ENCODE data around the gene SLC35F4.

Gene SLC35F4

DNA sequence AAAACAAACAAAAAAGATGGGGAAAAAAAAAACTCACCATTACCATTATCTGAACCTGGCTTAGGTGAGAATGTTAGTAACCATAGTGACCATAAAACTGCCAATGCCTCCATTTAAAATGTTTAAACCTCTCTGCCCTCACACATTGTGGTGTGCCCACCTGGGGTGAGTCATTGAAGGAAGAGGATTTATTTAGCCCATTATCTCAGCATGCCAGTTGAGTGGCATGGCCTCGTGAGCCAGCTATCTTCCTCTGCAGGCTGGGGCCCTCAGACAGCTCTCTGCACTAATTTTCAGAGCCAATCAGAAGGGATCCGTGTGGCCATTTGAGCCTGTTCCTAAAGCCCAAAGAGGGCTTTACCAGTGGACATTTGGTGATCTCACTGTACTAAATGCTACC lies 290.4 kb downstream of the SLC35F4 start:
- ChIA-PET CTCF (interaction anchor here (0.8 kb wide), 1 partner anchor 35 kb away, joined by 3 read pairs; no protein-coding TSS in a partner anchor), POLR2A (no interaction called here)
- no peak for DNase-seq (ENCODE audit: extremely low spot score)
- TF ChIP-seq FOXM1 (IDR thresholded peaks at IDR 0.05; ENCODE audit: borderline replicate concordance) (no peak), BHLHE40 (IDR thresholded peaks at IDR 0.05; ENCODE audit: borderline replicate concordance) (no peak), SUZ12 (IDR thresholded peaks at IDR 0.05) (no peak), ELF4 (IDR thresholded peaks at IDR 0.05) (no peak), FOXA1 (IDR thresholded peaks at IDR 0.05) (no peak)

DNA sequence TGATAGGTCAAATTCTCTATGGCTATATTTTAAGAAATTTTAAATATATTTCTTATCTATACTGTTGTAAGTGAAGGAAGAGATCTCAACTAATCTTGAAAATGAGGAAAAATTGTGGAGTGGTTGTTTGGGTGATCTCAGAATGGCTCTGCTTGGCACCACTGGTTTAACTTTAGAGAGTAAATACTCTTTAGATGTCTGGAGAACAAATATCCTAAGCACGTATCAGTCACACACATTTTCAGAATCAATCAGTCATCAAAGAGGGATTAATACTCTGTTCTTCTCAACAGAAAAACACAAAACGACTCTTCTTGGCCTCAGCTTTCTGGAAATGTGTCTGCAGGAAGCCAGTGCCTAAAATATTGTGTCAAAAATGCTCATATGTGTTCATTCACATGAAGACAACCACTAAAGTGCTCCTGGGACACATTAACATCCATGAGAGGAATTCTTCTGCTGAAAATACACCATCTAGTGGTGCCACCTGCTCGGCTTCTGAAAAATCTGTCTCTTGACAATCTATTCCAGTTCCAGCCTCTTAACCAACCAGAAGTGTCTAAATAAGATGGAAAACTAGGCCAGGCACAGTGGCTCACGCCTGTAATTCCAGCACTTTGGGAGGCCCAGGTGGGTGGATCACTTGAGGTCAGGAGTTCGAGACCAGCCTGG lies 291.1 kb downstream of the SLC35F4 start:
- TF ChIP-seq ELF4 (IDR thresholded peaks at IDR 0.05): no peak
- no peak for TF ChIP-seq L3MBTL2 (conservative IDR thresholded peaks at IDR 0.05)
- no peak for TF ChIP-seq CTBP1 (IDR thresholded peaks at IDR 0.05; ENCODE audit: borderline replicate concordance)
- no peak for TF ChIP-seq FOXM1 (IDR thresholded peaks at IDR 0.05; ENCODE audit: borderline replicate concordance)
- TF ChIP-seq, protein P1, sequence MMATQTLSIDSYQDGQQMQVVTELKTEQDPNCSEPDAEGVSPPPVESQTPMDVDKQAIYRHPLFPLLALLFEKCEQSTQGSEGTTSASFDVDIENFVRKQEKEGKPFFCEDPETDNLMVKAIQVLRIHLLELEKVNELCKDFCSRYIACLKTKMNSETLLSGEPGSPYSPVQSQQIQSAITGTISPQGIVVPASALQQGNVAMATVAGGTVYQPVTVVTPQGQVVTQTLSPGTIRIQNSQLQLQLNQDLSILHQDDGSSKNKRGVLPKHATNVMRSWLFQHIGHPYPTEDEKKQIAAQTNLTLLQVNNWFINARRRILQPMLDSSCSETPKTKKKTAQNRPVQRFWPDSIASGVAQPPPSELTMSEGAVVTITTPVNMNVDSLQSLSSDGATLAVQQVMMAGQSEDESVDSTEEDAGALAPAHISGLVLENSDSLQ (IDR thresholded peaks at IDR 0.05): no peak
- no peak for TF ChIP-seq FOXA1 (IDR thresholded peaks at IDR 0.05)
- no peak for TF ChIP-seq NFRKB (IDR thresholded peaks at IDR 0.05)
- TF ChIP-seq BHLHE40 (IDR thresholded peaks at IDR 0.05; ENCODE audit: borderline replicate concordance): no peak
- TF ChIP-seq TARDBP (IDR thresholded peaks at IDR 0.05): no peak
- ChIA-PET CTCF (interaction anchor here (0.6 to 0.8 kb wide), 2 partner anchors 35 to 250 kb away, joined by 3 read pairs; no protein-coding TSS in a partner anchor), POLR2A (no interaction called here)
- DNase-seq (ENCODE audit: extremely low spot score): no peak

- CTCF ChIA-PET: no interaction called here
- TF ChIP-seq FOXA1 (IDR thresholded peaks at IDR 0.05) (no peak), FOXM1 (IDR thresholded peaks at IDR 0.05; ENCODE audit: borderline replicate concordance) (no peak)
- POLR2A ChIA-PET: no interaction called here
- DNase-seq (ENCODE audit: extremely low spot score): no peak
These were observed 292.7 kb downstream of the SLC35F4 start for GRCh38 chr14:57573173-57573572.

GRCh38 chr14:57568554-57568953 lies 297.3 kb downstream of the SLC35F4 start:
- ChIA-PET POLR2A (no interaction called here), CTCF (no interaction called here)
- DNase-seq (ENCODE audit: extremely low spot score): no peak

GRCh38 chr14:57567220-57567619 lies 298.7 kb downstream of the SLC35F4 start:
- ChIA-PET CTCF (no interaction called here), POLR2A (no interaction called here)
- DNase-seq (ENCODE audit: extremely low spot score): no peak
- TF ChIP-seq FOXM1 (IDR thresholded peaks at IDR 0.05; ENCODE audit: borderline replicate concordance) (no peak), LEF1 (IDR thresholded peaks at IDR 0.05; ENCODE audit: borderline replicate concordance) (no peak), SP1 (IDR thresholded peaks at IDR 0.05) (no peak), L3MBTL2 (conservative IDR thresholded peaks at IDR 0.05) (no peak)

More at GRCh38 chr14:57568554-57568953, 297.3 kb downstream of the SLC35F4 start:
- TF ChIP-seq L3MBTL2 (conservative IDR thresholded peaks at IDR 0.05) (no peak), LEF1 (IDR thresholded peaks at IDR 0.05; ENCODE audit: borderline replicate concordance) (no peak), CTBP1 (IDR thresholded peaks at IDR 0.05; ENCODE audit: borderline replicate concordance) (no peak), FOXK2 (IDR thresholded peaks at IDR 0.05) (no peak), HDGF (IDR thresholded peaks at IDR 0.05; ENCODE audit: borderline replicate concordance) (no peak)

- DNase-seq (ENCODE audit: extremely low spot score): no peak
- TF ChIP-seq L3MBTL2 (conservative IDR thresholded peaks at IDR 0.05) (no peak), ZNF384 (IDR thresholded peaks at IDR 0.05) (no peak), FOXM1 (IDR thresholded peaks at IDR 0.05; ENCODE audit: borderline replicate concordance) (no peak), BHLHE40 (IDR thresholded peaks at IDR 0.05; ENCODE audit: borderline replicate concordance) (no peak), SUZ12 (IDR thresholded peaks at IDR 0.05) (no peak), SP1 (IDR thresholded peaks at IDR 0.05) (no peak), TARDBP (IDR thresholded peaks at IDR 0.05) (no peak), ELF4 (IDR thresholded peaks at IDR 0.05) (no peak), LEF1 (IDR thresholded peaks at IDR 0.05; ENCODE audit: borderline replicate concordance) (no peak), FOXK2 (IDR thresholded peaks at IDR 0.05) (no peak), CTBP1 (IDR thresholded peaks at IDR 0.05; ENCODE audit: borderline replicate concordance) (no peak)
- ChIA-PET CTCF (interaction anchor here (0.5 kb wide), 1 partner anchor 48 kb away, joined by 3 read pairs; no protein-coding TSS in a partner anchor), POLR2A (no interaction called here)
These were observed 305.2 kb downstream of the SLC35F4 start for GRCh38 chr14:57560681-57561080.

- no peak for DNase-seq (ENCODE audit: extremely low spot score)
- TF ChIP-seq L3MBTL2 (conservative IDR thresholded peaks at IDR 0.05): no peak
- no peak for TF ChIP-seq SP1 (IDR thresholded peaks at IDR 0.05)
- TF ChIP-seq TARDBP (IDR thresholded peaks at IDR 0.05): no peak
- no peak for TF ChIP-seq CTBP1 (IDR thresholded peaks at IDR 0.05; ENCODE audit: borderline replicate concordance)
- no peak for TF ChIP-seq HDGF (IDR thresholded peaks at IDR 0.05; ENCODE audit: borderline replicate concordance)
- TF ChIP-seq ZNF384 (IDR thresholded peaks at IDR 0.05): no peak
- TF ChIP-seq LEF1 (IDR thresholded peaks at IDR 0.05; ENCODE audit: borderline replicate concordance): no peak
- no peak for TF ChIP-seq FOXK2 (IDR thresholded peaks at IDR 0.05)
- no peak for TF ChIP-seq BHLHE40 (IDR thresholded peaks at IDR 0.05; ENCODE audit: borderline replicate concordance)
- TF ChIP-seq FOXM1 (IDR thresholded peaks at IDR 0.05; ENCODE audit: borderline replicate concordance): no peak
- no peak for TF ChIP-seq ELF4 (IDR thresholded peaks at IDR 0.05)
- no peak for TF ChIP-seq ARNT (IDR thresholded peaks at IDR 0.05)
- TF ChIP-seq FOXA1 (IDR thresholded peaks at IDR 0.05): no peak
- no peak for TF ChIP-seq NFRKB (IDR thresholded peaks at IDR 0.05)
- no peak for TF ChIP-seq SUZ12 (IDR thresholded peaks at IDR 0.05)
- TF ChIP-seq, protein P1 (IDR thresholded peaks at IDR 0.05): no peak
- ChIA-PET POLR2A (no interaction called here), CTCF (no interaction called here)
These were observed 306.3 kb downstream of the SLC35F4 start for GRCh38 chr14:57559576-57559975.

All from HEK293T (cell line).